Fibroblast of lung (primary cell): ENCODE measurements around the gene TEX29.

Source experiments
- CTCF ChIP-seq, 2 donors: IDR thresholded peaks in 1 of 2; conservative IDR thresholded peaks in 1 of 2; 1 replicate in 1 of 2; 2 replicates in 1 of 2; pipeline ENCODE4 v1.5.1; 2011 to 2012; ENCODE audit warnings: low read length in 2 of 2, control low read depth in 1 of 2, inconsistent platforms in 1 of 2, low read depth in 1 of 2, mild to moderate bottlenecking in 1 of 2
- EZH2 ChIP-seq: IDR thresholded peaks from 2 replicates; pipeline ENCODE4 v1.5.1; 2012; ENCODE audit warnings: low read length, control low read depth, mild to moderate bottlenecking; ENCODE audit errors: missing control alignments

- TF ChIP-seq CTCF (conservative IDR thresholded peaks at IDR 0.05 in 1 of 2, IDR thresholded peaks at IDR 0.05 in 1 of 2; ENCODE audit: low read depth in 1 of 2, low read length in 2 of 2), result no peak
- TF ChIP-seq EZH2, result no peak
These were observed 40.8 kb downstream of the TEX29 start for GRCh38 chr13:111361046-111361872.
